Cardiac muscle cell (in vitro differentiated cells and primary cell): ENCODE measurements around the gene PTPMT1. TPM values are rescaled to one million over a fixed set of nuclear protein-coding genes. Genes with fewer than 3 reads are reported as not detected.

Experiments
- DNase-seq, 2 donors: peaks; one replicate each; pipeline versions ENCODE4 v3.0.0 to v3.0.0-alpha.2; 2010 to 2017; ENCODE audit warnings: low read depth in 1 of 2, low spot score in 1 of 2
- H3K27ac ChIP-seq: fragments of 200-600 bp; sonication (generic); 2 replicates; pipeline ENCODE4 v1.5.1; 2016
- H3K27me3 ChIP-seq: fragments of 200-600 bp; sonication (generic); 2 replicates; pipeline ENCODE4 v1.6.0; 2016; ENCODE audit warnings: control low read depth
- H3K36me3 ChIP-seq: fragments of 200-600 bp; sonication (generic); 2 replicates; pipeline ENCODE4 v1.5.1; 2016; ENCODE audit warnings: control low read depth
- H3K4me1 ChIP-seq: fragments of 200-600 bp; sonication (generic); 2 replicates; pipeline ENCODE4 v1.8.1; 2017; ENCODE audit warnings: low read depth, mild to moderate bottlenecking, mixed run types
- H3K4me3 ChIP-seq: fragments of 200-600 bp; sonication (generic); 2 replicates; pipeline ENCODE4 v1.5.1; 2016; ENCODE audit warnings: mild to moderate bottlenecking
- H3K9me3 ChIP-seq: fragments of 200-600 bp; sonication (generic); 2 replicates; pipeline ENCODE4 v1.5.1; 2017; ENCODE audit warnings: low read depth, mild to moderate bottlenecking, control low read depth
- polyA plus RNA-seq: library from polyadenylated mRNA; unstranded; fragments of >200 nt; fragmentation: Nextera tagmentation; extraction: Ambion mirVana; gene quantifications from 2 replicates; pipeline ENCODE4 v1.2.1, GENCODE V29; 2016
- total RNA-seq: library from RNA; depleted of rRNA; stranded (reverse); fragments of >200 nt; gene quantifications from 2 replicates; pipeline ENCODE4 v1.2.3, GENCODE V29; 2016
- TF ChIP-seq, protein P1 (sequence below): IDR thresholded peaks from 2 replicates; pipeline ENCODE4 v1.5.1; 2012; ENCODE audit warnings: low read depth, mild to moderate bottlenecking, low read length

PTPMT1 gene
- total and polyA plus RNA-seq, 2 experiments from 2014 or later: 123 to 246 TPM

DNA sequence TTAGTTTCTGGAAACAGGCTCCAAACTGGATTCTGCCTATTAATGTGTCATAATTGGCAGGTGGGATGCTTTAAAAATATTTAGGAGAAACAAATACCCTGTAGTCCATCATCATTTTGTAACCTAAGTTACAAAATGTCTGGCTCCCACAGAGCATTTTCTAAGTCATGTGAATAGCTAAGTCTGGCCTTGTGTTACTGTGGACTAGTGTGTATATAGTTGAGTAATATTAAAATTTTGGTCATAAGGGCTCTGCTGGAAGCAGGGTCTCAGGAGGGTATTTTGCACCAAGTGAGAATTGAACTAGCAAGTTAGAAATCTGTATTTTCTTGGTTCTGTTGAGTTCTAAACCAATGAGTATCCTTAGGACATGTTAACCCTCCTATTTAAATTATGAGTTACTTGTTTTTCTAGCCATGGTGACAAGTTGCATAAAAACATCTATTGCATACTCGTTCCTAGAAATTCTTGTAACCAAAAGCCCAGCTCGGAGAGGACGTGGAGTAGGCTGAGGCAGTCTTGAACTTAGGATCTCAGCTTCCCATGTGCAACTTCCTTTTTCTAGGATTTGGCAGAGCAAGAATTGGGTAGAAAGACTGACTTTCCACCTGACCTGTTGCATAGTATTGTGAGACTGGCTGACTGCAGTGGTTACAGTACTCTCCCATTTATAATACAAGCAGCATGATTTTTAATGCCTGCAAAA is 5.4 kb downstream of the PTPMT1 start:
- no peaks in the 10 kb centered on the region for H3K27me3 ChIP-seq
- DNase-seq: no peak
- TF ChIP-seq, protein P1, sequence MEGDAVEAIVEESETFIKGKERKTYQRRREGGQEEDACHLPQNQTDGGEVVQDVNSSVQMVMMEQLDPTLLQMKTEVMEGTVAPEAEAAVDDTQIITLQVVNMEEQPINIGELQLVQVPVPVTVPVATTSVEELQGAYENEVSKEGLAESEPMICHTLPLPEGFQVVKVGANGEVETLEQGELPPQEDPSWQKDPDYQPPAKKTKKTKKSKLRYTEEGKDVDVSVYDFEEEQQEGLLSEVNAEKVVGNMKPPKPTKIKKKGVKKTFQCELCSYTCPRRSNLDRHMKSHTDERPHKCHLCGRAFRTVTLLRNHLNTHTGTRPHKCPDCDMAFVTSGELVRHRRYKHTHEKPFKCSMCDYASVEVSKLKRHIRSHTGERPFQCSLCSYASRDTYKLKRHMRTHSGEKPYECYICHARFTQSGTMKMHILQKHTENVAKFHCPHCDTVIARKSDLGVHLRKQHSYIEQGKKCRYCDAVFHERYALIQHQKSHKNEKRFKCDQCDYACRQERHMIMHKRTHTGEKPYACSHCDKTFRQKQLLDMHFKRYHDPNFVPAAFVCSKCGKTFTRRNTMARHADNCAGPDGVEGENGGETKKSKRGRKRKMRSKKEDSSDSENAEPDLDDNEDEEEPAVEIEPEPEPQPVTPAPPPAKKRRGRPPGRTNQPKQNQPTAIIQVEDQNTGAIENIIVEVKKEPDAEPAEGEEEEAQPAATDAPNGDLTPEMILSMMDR: no peak
- H3K4me3 ChIP-seq: no peak overlapping the region
- H3K36me3 ChIP-seq: peaks cover 38% of the 10 kb centered on the region
- no peaks in the 10 kb centered on the region for H3K4me1 ChIP-seq
- no peaks in the 10 kb centered on the region for H3K9me3 ChIP-seq
- no peak overlapping the region for H3K27ac ChIP-seq

DNA sequence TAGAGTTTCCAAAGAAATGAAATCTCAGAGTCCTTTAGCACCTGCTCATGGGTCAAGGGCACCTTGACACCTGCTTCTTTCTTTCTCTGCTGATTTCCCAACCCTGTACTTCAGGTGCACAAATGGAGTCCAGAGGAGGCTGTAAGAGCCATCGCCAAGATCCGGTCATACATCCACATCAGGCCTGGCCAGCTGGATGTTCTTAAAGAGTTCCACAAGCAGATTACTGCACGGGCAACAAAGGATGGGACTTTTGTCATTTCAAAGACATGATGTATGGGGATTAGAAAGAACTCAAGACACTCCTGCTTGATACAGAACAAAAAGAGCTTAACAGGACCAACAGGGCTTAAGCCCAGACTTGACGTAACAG is 5.9 kb downstream of the PTPMT1 start:
- no peak for DNase-seq
- Histone ChIP-seq H3K36me3 (peaks cover 38% of the 10 kb centered on the region), H3K27ac (no peak overlapping the region), H3K27me3 (no peaks in the 10 kb centered on the region), H3K9me3 (no peaks in the 10 kb centered on the region), H3K4me3 (no peak overlapping the region), H3K4me1 (no peaks in the 10 kb centered on the region)
- TF ChIP-seq, protein P1: no peak

DNA sequence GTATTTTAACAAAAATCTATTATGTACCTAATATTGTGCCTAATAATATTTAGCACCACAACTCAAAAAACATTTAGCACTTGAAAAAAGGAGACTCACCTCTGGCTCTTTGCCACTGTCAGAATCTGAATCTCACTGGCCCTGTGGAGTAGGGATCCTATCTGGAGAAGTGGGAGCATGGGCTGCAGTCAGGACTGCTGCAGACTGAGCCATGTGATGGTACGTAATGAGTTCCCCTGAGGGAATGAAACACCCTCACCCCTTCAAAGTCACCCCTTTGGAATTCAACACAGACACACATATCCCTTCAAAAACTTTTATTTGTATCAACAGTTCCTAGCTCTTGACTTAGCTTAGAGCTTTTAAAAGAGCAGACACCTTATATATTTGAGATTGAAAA is 6.5 kb downstream of the PTPMT1 start:
- DNase-seq: no peak
- Histone ChIP-seq H3K4me1 (no peaks in the 10 kb centered on the region), H3K4me3 (no peak overlapping the region), H3K36me3 (peaks cover 40% of the 10 kb centered on the region), H3K9me3 (no peaks in the 10 kb centered on the region), H3K27ac (no peak overlapping the region), H3K27me3 (no peaks in the 10 kb centered on the region)
- TF ChIP-seq, protein P1: no peak

DNA sequence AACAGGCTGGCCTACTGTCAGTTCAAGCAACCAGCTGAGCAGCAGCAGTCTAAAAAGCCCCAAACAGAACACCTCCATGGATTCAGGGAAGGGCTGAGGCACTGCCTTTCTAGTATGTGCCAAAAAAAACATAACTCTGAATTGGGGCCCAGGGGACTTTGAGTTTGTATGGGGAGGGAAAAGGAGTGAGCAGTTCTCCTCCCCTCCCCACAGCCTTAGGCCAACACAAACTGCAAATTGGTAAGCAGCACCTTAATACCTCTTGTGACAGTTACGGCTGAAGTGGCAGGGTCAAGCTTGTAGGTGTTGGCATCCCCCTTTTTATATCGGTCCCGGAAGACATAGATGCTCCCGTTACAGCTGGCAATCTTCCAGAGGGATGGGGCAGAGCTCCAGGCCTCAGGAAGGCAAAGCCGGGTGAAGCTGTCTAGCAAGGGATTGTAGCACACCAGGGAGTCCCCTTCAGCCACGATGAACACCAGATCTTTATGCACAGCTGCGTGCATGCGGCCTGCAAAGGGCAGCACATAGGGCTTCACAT is 7.4 kb downstream of the PTPMT1 start:
- H3K27me3 ChIP-seq: no peaks in the 10 kb centered on the region
- H3K36me3 ChIP-seq: peaks cover 47% of the 10 kb centered on the region
- H3K4me3 ChIP-seq: no peak overlapping the region
- no peak overlapping the region for H3K27ac ChIP-seq
- no peak for DNase-seq
- H3K4me1 ChIP-seq: peaks cover under 1% of the 10 kb centered on the region
- no peaks in the 10 kb centered on the region for H3K9me3 ChIP-seq
- TF ChIP-seq, protein P1: no peak

DNA sequence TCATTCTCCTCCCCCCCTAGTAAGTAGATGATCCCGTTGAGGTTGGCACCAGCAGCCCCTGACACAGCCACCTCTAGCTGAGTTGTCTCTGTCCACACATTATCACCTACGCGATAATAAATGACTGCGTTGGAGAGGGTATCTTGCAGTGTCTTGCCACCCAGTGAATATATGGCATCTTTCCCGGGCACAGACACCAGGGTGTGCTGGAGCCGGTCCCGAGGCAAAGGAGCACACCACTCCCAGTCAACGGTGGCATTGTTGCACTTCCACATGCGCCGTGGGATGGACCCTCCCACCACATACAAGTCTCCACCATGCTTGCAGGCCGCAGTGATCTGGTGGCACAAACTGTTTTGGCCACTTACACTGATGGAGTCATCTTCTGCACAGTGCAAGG is 7.9 kb downstream of the PTPMT1 start:
- TF ChIP-seq, protein P1: no peak
- H3K4me1 ChIP-seq: peaks cover 5% of the 10 kb centered on the region
- H3K27ac ChIP-seq: no peak overlapping the region
- peaks cover 47% of the 10 kb centered on the region for H3K36me3 ChIP-seq
- no peak for DNase-seq
- no peak overlapping the region for H3K4me3 ChIP-seq
- H3K27me3 ChIP-seq: no peaks in the 10 kb centered on the region
- no peaks in the 10 kb centered on the region for H3K9me3 ChIP-seq
